ENCODE measurements around the gene PPP1R1B.
"Not testable (repeated sequence)": the region's sequence is repeated elsewhere in the genome, so short reads cannot be mapped to it uniquely, and the experiment has no call there.

The PPP1R1B gene

GRCh38 chr17:39626171-39627046 lies at the start of gene PPP1R1B:
Gene PPP1R1B (plus strand): TSS chr17:39626952. CDS start chr17:39627393, 441 bp downstream.
- DNase-seq (ENCODE audit: low spot score), result no peak

- DNase-seq (ENCODE audit: low spot score), result no peak
Measured at GRCh38 chr17:39578272-39578671, 48.5 kb upstream of the PPP1R1B start.

GRCh38 chr17:39579318-39580081 lies 47.3 kb upstream of the PPP1R1B start:
- DNase-seq (ENCODE audit: low spot score), result no peak

- no peak for DNase-seq (ENCODE audit: low spot score)
Measured at GRCh38 chr17:39580082-39580468, 46.7 kb upstream of the PPP1R1B start.

GRCh38 chr17:39581071-39581758 lies 45.5 kb upstream of the PPP1R1B start:
- no peak for DNase-seq (ENCODE audit: low spot score)

GRCh38 chr17:39581759-39582085 lies 45.0 kb upstream of the PPP1R1B start:
- DNase-seq (ENCODE audit: low spot score), result no peak

GRCh38 chr17:39582658-39583057 lies 44.1 kb upstream of the PPP1R1B start:
- no peak for DNase-seq (ENCODE audit: low spot score)

- not testable (repeated sequence) for DNase-seq (ENCODE audit: low spot score)
Measured at GRCh38 chr17:39590180-39590579, 36.6 kb upstream of the PPP1R1B start.

- DNase-seq (ENCODE audit: low spot score), result no peak
Measured at GRCh38 chr17:39591958-39592954, 34.5 kb upstream of the PPP1R1B start.

- DNase-seq (ENCODE audit: low spot score), result no peak
Measured at GRCh38 chr17:39593371-39593770, 33.4 kb upstream of the PPP1R1B start.

- DNase-seq (ENCODE audit: low spot score), result no peak
Measured at GRCh38 chr17:39595294-39595693, 31.5 kb upstream of the PPP1R1B start.

- DNase-seq (ENCODE audit: low spot score), result no peak
Measured at GRCh38 chr17:39595928-39596510, 30.7 kb upstream of the PPP1R1B start.

GRCh38 chr17:39596543-39597267 lies 30.0 kb upstream of the PPP1R1B start:
- DNase-seq (ENCODE audit: low spot score), result no peak

GRCh38 chr17:39597372-39598046 lies 29.2 kb upstream of the PPP1R1B start:
- no peak for DNase-seq (ENCODE audit: low spot score)

GRCh38 chr17:39598047-39598481 lies 28.7 kb upstream of the PPP1R1B start:
- DNase-seq (ENCODE audit: low spot score), result no peak

GRCh38 chr17:39598630-39599003 lies 28.1 kb upstream of the PPP1R1B start:
- DNase-seq (ENCODE audit: low spot score), result no peak

GRCh38 chr17:39599004-39599664 lies 27.6 kb upstream of the PPP1R1B start:
- DNase-seq (ENCODE audit: low spot score), result no peak

- DNase-seq (ENCODE audit: low spot score), result no peak
Measured at GRCh38 chr17:39599665-39600231, 27.0 kb upstream of the PPP1R1B start.
